Osteocyte (in vitro differentiated cells): ENCODE measurements around the gene FAM177B. TPM values are rescaled to one million over a fixed set of nuclear protein-coding genes. Genes with fewer than 3 reads are reported as not detected.

Source experiments
- DNase-seq: peaks from one replicate; pipeline ENCODE4 v3.0.0; 2021; ENCODE audit warnings: mixed read lengths; ENCODE audit not compliant: unreplicated experiment; ENCODE audit errors: extremely low spot score
- H3K27ac Mint-ChIP-seq: one replicate; pipeline ENCODE4 v1.8.0; 2021; ENCODE audit warnings: mild to moderate bottlenecking, mixed read lengths; ENCODE audit not compliant: unreplicated experiment
- H3K27me3 Mint-ChIP-seq: one replicate; pipeline ENCODE4 v1.8.0; 2021; ENCODE audit warnings: mixed read lengths; ENCODE audit not compliant: unreplicated experiment
- H3K36me3 Mint-ChIP-seq: one replicate; pipeline ENCODE4 v1.8.0; 2021; ENCODE audit warnings: mixed read lengths; ENCODE audit not compliant: unreplicated experiment
- H3K4me1 Mint-ChIP-seq: one replicate; pipeline ENCODE4 v1.8.0; 2021; ENCODE audit warnings: mixed read lengths; ENCODE audit not compliant: unreplicated experiment
- H3K4me3 Mint-ChIP-seq: one replicate; pipeline ENCODE4 v1.8.0; 2021; ENCODE audit warnings: mild to moderate bottlenecking, moderate library complexity, mixed read lengths; ENCODE audit not compliant: unreplicated experiment
- H3K9me3 Mint-ChIP-seq: one replicate; pipeline ENCODE4 v1.8.0; 2021; ENCODE audit warnings: mixed read lengths; ENCODE audit not compliant: unreplicated experiment
- total RNA-seq: library from RNA; stranded (reverse); gene quantifications from 2 replicates; pipeline ENCODE4 v1.2.1, GENCODE V29; 2021
- TF ChIP-seq, protein P1 (sequence below): fragments of 200-600 bp; sonication (generic); IDR thresholded peaks from 2 replicates; pipeline ENCODE4 v1.5.0; 2021; ENCODE audit warnings: antibody characterized with exemption, mild to moderate bottlenecking, moderate library complexity

The FAM177B gene
- total RNA-seq, 1 donor from 2014 or later: not detected

DNA sequence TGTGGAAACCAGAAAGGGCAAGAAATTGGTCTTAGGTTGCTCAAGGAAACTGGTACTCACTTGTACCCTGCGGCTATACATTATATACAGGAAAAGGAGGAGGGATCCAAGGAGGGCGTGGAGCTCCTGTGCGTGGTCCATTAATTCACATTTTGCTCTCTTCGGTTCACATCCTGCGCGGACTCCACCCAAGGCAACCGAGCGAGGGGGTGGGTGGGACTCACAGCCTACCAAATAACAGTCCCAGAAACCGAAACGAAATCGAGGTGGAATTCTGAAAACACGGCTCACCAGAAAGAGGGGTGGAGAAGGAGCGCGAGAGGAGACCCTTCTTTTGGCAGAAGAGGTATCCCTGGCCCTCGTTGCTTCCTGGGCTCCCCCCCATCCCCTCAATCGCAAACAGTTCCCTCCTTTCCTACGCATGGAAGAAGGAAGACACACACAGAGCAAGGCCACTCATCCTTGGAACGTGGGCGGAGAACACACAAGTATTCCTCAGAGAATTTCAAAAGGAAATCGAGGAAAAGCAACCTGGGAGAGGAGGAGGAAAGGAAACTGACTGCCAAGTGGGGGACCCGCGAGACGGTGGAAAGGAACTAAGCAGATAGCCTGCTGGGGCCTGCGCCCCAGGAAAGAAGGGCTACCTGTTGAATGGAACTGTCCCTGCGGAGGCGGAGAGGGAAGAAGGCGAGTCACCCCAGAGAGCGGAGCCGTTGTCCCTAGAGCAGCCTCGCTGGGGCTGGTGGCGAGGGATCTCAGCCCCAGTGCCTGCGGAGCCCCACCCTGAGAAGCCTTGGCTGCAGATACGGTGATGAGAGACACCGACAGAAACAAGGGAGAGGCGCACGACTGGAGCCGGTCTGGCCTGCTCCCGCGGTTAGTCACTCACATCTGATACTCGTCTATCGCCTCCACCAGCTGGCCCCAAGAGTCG is 25.4 kb upstream of the FAM177B start:
- Mint-ChIP-seq H3K27me3 (no peaks in the 10 kb centered on the region), H3K9me3 (no peaks in the 10 kb centered on the region), H3K4me3 (peak overlapping the region; percentile 95), H3K27ac (peak overlapping the region; percentile 100), H3K4me1 (peaks cover 35% of the 10 kb centered on the region), H3K36me3 (peaks cover 4% of the 10 kb centered on the region)
- DNase-seq: no peak
- TF ChIP-seq, protein P1, sequence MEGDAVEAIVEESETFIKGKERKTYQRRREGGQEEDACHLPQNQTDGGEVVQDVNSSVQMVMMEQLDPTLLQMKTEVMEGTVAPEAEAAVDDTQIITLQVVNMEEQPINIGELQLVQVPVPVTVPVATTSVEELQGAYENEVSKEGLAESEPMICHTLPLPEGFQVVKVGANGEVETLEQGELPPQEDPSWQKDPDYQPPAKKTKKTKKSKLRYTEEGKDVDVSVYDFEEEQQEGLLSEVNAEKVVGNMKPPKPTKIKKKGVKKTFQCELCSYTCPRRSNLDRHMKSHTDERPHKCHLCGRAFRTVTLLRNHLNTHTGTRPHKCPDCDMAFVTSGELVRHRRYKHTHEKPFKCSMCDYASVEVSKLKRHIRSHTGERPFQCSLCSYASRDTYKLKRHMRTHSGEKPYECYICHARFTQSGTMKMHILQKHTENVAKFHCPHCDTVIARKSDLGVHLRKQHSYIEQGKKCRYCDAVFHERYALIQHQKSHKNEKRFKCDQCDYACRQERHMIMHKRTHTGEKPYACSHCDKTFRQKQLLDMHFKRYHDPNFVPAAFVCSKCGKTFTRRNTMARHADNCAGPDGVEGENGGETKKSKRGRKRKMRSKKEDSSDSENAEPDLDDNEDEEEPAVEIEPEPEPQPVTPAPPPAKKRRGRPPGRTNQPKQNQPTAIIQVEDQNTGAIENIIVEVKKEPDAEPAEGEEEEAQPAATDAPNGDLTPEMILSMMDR: no peak

DNA sequence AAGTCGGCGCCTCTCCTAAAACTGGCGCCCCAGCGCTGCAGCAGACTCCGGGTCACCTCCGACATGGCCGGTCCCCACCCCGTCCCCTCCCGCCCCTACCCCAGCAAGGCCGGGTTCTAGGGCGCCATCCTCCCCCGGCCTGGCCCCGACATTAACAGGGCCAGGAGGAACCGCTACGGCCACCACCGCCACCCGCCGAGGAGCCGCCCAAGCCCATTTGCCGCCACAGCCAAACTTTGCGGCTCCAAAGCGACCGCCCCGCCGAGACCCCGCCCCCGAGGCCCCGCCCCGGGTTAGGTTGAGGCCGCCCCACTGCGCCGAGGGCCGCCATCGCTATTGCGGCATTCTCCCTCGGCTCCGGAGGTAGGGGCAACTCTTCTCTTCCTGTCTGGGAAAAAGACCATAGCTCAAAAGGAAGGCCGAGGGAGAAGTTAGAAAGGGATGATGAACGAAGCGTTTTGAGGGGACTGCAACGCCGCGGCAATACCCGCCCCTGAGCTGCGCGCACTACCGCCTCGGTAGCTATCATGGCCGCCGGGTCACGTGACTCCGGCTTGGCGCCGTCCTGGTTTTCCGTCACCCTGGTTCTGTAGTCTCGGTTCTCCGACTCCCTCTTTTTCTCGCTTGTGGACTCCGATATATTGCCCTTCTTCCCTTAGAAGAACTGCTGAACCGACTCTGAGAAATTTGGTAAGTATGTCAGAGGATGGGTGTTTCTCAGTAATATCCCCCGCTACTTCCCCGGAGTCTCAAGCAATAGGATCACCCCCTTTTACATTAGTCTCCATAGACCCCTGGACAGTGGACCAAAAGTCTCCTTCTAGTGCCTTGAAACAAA is 24.5 kb upstream of the FAM177B start, which contains the start of the genes AIDA and BROX:
Gene AIDA, minus strand, starts transcription at position 239 of the 838 bp plus-strand sequence. Its CDS starts 174 bp downstream, at position 65.
Gene BROX, plus strand, starts transcription at position 312 of the 838 bp plus-strand sequence. CDS start 3,136 bp downstream, outside the sequence.
- Mint-ChIP-seq H3K9me3 (no peaks in the 10 kb centered on the region), H3K27me3 (no peaks in the 10 kb centered on the region), H3K4me3 (peak within 1 kb of the TSS; percentile 95), H3K4me1 (peaks cover 35% of the 10 kb centered on the region), H3K27ac (peak within 1 kb of the TSS; percentile 100), H3K36me3 (peaks cover 8% of the 10 kb centered on the region)
- peak; percentile 97 for DNase-seq
- TF ChIP-seq, protein P1: no peak

DNA sequence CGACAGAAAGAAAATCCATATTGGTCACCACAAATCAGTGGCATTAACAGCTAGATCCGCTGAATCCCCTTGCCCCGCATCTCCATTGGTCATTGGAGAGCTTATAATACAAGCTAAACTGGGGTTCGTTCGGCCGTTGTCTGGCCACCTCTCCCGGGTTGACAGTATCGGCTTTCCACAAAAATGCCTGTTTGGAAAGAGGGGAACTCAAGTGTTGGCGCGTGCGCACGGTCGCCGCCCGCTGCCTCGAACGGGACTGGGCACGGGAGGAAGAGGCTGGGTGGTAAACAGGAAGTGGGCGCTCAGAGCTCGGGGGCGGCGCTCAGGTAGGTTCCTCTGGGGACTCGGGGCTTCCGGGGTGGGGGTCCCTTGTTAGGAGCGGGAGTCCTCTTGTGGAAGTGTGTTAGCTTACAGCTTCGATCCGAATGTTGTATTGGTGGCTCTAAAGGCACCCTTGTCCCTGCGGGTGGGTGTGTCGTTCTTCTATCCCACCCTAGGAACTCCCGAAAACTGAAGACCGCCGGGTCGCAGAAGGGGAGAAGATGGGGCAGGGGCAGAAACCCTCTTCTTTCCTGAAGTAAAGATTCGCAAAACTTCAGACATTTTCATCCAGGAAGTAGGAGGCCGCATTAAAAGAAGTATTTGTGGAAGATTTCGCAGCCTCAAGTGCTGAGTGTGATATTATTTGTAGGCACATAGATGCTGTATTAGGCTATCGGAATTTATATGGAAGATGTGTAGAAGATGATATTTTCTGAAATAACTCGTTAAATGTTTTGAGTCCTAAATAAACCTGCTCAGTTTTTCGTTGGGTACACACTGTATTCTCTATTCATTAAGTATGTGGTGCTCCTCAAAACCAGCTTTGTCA is 23.7 kb upstream of the FAM177B start:
- Mint-ChIP-seq H3K36me3 (peaks cover 8% of the 10 kb centered on the region), H3K4me3 (peak overlapping the region; percentile 95), H3K27me3 (no peaks in the 10 kb centered on the region), H3K9me3 (no peaks in the 10 kb centered on the region), H3K27ac (peak overlapping the region; percentile 100), H3K4me1 (peaks cover 33% of the 10 kb centered on the region)
- TF ChIP-seq, protein P1: no peak
- DNase-seq: peak; percentile 95

DNA sequence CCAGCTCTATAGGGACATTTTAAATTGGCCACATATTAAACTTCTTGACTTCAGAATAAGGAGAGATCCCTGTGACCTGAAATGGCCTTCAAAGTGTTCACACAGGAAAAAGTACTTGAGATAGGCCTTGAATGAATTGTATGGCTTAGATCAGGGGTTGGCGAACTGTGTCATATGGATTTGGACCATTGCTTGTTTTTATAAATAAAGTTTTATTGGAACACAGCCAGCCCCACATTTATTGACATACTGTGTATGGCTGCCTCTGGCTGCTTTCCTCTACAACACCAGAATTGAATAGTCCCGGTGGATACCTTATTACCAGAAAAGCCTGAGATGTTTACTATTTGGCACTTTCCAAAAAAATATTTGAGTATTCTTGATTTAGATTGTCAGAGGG is 20.6 kb upstream of the FAM177B start:
- Mint-ChIP-seq H3K4me1 (peaks cover 10% of the 10 kb centered on the region), H3K27ac (no peak overlapping the region), H3K4me3 (no peak overlapping the region), H3K9me3 (no peaks in the 10 kb centered on the region), H3K27me3 (no peaks in the 10 kb centered on the region), H3K36me3 (peaks cover 32% of the 10 kb centered on the region)
- DNase-seq: no peak
- TF ChIP-seq, protein P1: no peak
